Mesenteric fat pad (tissue), 1 donor: ENCODE data around the gene SIN3A. TPM values are rescaled to one million over a fixed set of nuclear protein-coding genes. Genes with fewer than 3 reads are reported as not detected.
A peak's percentile ranks its signal among the peaks of the same experiment; 100 is the strongest.

ENCODE experiments used
- DNase-seq: peaks from one replicate; pipeline ENCODE4 v3.0.0-alpha.2; 2020; ENCODE audit warnings: low spot score
- total RNA-seq: library from RNA; stranded (reverse); fragmentation: NEBNext Ultra II Directional; extraction: Animal tissue kit (Norgen Biotek cat#: 25700); gene quantifications from one replicate; pipeline ENCODE4 v1.2.1, GENCODE V29; 2021
- donor health status: DM: yes; HTN: yes; CAD: no.

Gene SIN3A
- total RNA-seq, 1 donor from 2014 or later: 41.9 TPM

- no peak for DNase-seq
These were observed 70.7 kb downstream of the SIN3A start for GRCh38 chr15:75380773-75381172.

DNA sequence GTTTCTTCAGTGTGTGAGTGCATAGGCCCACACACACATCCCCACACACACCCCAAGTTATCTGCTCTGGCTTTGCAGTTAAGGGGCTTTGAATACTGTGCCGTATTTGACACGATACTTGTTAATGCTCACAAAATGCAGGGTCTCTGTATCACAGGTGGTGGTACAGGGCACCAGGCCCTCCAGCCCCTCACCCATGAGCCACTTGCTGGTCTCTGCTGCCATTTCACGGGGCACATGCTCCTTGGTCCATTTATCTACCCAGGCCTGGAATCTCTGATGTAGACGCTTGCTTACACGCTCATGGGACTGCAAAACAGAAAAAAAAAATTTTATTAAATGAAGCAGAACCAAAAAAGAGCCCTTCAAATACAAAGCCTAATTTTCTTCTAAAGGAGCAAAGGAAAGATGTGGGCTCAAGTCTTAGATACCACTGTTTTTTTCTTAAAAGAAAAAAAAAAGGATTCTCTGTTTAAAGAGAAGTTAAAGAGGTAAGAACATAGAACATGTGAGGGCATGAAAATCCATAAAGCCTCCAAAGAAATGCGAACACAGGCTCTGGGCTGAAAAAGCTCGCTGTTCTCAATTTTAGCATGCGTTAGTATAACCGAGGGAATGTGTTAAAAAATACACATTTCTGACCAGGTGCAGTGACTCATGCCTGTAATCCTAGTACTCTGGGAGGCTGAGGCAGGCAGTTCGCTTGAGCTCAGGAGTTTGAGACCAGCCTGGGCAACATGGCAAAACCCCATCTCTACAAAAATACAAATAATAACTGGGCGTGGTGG lies 79.4 kb downstream of the SIN3A start:
- no peak for DNase-seq

GRCh38 chr15:75371486-75371885 lies 80.0 kb downstream of the SIN3A start:
- peak; percentile 47 for DNase-seq

DNA sequence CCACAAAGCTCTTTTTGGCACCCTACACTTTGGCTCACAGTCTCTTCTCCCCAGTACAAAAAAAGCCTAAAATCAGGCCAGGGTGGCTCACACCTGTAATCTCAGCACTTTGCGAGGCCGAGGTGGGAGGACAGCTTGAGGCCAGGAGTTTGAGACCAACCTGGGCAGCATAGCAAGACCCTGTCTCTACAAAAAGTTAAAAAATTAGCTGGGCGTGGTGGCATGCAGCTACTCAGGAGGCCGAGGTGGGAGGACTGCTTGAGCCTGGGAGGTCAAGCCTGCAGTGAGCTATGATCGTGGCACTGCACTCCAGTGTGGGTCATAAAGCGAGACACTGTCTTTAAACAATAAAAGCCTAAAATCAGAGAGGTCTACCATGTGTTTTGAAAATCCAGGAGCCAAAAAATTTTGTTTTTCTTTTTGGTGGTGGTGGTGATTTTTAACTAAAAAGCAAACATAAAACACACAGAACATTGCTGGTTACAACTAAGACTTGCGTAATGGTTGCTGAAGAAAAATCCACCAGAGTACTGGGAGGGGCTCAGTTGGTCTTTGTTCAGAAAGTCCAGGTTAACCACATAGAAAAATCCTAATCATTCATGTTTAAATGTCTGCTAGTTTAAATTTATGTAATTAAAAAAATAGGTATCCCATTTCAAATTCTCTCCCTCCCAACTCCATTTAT lies 81.5 kb downstream of the SIN3A start:
- DNase-seq: no peak

- DNase-seq: no peak
These were observed 82.7 kb downstream of the SIN3A start for GRCh38 chr15:75368689-75369239.

GRCh38 chr15:75367913-75368688 lies 83.4 kb downstream of the SIN3A start, which contains the start of gene MAN2C1:
Gene MAN2C1 (minus strand): TSS chr15:75368607. CDS start chr15:75368583, 24 bp downstream.
- peak; percentile 97 for DNase-seq

DNA sequence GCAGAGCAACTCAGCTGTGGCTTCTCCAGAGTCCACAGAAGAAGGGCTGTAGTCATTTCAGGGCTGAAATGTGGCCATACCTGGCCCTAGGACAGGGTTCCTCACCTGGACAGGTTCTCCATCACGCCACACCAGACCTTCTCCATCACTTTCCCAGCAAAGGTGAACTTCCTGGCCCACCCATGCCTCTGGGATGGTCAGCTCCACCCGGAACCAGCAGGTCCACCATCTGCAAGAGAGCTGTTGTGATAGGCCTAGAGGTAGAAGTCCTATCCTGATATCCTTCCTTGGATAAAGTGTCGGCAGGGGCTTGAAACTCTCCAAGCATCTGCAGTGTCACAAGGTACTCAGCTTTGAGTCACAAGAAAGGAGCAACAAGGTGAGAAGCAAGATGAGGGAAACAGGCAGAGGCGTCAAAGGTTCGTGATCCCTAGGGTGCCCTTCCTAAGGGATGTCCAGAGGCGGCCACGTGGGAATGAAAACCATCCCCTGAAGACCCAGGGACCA lies 84.0 kb downstream of the SIN3A start:
- peak; percentile 84 for DNase-seq

DNA sequence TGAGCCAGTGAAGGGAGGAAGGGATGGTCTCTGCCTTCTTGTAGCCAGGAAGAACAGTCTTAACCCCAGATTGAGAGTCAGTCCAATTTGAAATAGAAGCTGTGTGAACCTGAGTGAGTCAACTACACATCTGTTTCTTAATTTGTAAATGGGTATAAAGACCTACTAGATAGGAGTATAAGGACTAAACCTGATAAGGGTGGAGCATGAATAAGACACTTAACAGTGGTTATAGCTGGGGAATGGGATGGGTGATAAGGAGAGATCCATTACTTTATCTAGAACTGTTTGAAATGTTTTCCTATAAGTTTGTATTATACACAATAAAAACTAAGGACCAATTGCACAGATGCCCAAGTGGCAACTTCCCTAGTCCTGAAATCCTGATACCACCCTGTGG lies 84.5 kb downstream of the SIN3A start:
- no peak for DNase-seq

DNA sequence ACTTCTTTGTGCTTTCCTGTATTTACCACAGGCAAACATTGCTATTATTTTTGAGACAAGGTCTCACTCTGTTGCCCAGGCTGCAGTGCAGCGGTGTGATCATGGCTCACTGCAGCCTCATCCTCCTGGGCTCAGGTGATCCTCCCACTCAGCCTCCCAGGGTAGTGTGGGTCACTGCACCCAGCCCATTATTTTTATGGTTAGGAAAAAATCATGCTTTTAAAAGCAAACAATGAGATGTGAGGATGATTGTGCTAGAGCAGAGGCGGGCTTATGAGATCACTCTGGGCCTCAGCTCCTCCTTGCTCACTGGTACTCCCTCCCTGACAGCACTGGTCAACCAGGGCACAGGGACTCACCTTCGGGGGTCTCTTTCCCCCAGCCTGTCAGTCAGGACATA lies 85.3 kb downstream of the SIN3A start:
- DNase-seq: peak; percentile 45

GRCh38 chr15:75364881-75365280 lies 86.6 kb downstream of the SIN3A start:
- DNase-seq: peak; percentile 64

GRCh38 chr15:75363786-75364185 lies 87.7 kb downstream of the SIN3A start:
- peak; percentile 67 for DNase-seq

- peak; percentile 64 for DNase-seq
These were observed 88.7 kb downstream of the SIN3A start for GRCh38 chr15:75362642-75363249.

- peak; percentile 81 for DNase-seq
These were observed 89.4 kb downstream of the SIN3A start for GRCh38 chr15:75361989-75362641.

GRCh38 chr15:75361361-75361988 lies 90.0 kb downstream of the SIN3A start:
- DNase-seq: no peak

DNA sequence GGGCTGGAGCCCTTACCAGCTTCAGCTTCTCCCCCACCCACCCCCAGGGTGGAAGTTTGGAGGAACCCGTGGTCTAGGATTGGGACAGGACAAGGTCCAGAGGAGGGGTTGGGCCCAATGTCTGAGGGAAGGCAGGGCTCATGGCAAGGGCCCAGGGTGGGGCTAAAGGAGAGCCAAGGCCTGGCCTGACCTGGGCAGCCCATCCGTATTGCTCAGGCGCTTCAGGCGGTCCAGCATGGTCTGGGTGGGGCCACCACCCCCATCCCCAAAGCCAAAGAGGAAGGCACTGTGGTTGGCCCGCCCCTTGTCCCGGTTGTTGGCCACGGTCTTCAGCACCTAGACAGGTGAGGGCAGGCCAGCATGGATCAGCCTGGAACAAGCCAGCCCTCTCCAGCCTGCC lies 90.6 kb downstream of the SIN3A start:
- DNase-seq: peak; percentile 87

DNA sequence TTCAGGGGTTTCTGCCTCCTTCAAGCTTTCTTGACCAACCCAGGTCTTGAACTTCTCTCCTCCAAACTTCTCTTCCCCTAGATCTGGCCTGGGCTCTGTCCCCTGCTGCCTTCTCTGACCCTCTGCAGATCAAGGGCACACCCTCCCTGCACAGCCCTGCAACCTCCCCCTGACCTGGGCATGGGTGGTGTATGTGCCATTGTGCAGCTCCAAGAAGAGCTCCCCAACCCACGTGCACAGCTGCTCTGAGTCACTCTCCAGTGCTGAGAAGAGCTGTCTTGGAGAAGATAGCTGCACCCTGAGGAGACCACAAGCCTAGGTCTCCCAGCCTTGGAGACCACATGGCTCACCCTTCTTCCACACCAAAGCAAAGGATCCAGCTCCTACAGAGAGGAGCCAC lies 91.1 kb downstream of the SIN3A start:
- DNase-seq: peak; percentile 72

- peak; percentile 81 for DNase-seq
These were observed 91.8 kb downstream of the SIN3A start for GRCh38 chr15:75359537-75360250.

DNA sequence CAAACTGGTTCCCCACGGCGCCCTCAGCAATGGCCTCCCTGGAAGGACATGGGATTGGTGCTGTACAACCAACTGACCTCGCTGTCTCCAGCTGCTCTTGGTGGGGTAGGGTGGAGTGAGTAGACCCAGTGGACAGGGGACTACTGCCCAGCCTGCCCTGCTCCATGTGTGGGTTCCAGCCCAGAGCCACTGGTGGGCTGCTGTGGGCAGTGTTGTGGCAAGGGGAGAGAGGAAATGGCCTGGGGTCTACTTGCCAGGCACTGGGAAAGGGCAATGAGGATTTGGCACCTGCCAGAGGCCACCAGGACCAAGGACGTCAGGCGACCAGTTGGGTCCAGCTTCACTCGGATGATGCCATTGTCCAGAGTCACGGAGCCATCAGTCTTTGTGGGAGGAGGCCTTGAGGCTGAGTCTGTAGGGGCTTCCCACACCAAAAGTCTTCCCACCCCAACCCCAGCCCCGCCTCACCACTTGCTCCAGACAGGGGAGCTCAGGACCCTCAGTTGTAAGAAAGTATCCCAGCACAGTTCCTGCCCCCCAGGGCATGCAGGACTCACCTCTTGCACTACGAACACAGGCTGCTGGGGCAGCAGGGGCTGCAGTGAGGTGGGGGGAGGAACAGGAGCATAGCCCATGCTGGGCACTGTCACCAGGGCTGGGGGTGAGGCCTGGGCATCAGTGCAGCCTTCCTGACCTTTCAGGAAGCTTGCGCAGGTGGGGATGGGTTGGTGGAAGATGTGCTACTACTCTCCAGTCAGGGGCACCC lies 92.5 kb downstream of the SIN3A start:
- DNase-seq: peak; percentile 62
